HG02759 (cell line): ENCODE measurements around the gene SEC61G.
A peak's percentile ranks its signal among the peaks of the same experiment; 100 is the strongest.

Source experiments
- ATAC-seq: cut with Tn5 transposase; IDR thresholded peaks from one replicate; pipeline ENCODE4 v1.9.1; 2021; ENCODE audit warnings: mild to moderate bottlenecking, moderate library complexity; ENCODE audit not compliant: unreplicated experiment

Gene SEC61G

GRCh38 chr7:54769203-54769602 is 10.2 kb upstream of the SEC61G start:
- ATAC-seq, result no peak

- ATAC-seq, result no peak
Observed at GRCh38 chr7:54764861-54765260, 5.8 kb upstream of the SEC61G start.

- no peak for ATAC-seq
Observed at GRCh38 chr7:54757711-54758110, 1.3 kb downstream of the SEC61G start.

GRCh38 chr7:54749200-54749599 is 9.8 kb downstream of the SEC61G start:
- ATAC-seq, result no peak

- no peak for ATAC-seq
Observed at GRCh38 chr7:54747234-54747633, 11.8 kb downstream of the SEC61G start.

GRCh38 chr7:54743580-54743979 is 15.4 kb downstream of the SEC61G start:
- ATAC-seq, result no peak

GRCh38 chr7:54738737-54739136 is 20.3 kb downstream of the SEC61G start:
- ATAC-seq, result no peak

- no peak for ATAC-seq
Observed at GRCh38 chr7:54729107-54729506, 29.9 kb downstream of the SEC61G start.

- ATAC-seq, result no peak
Observed at GRCh38 chr7:54728411-54728810, 30.6 kb downstream of the SEC61G start.

GRCh38 chr7:54725255-54725654 is 33.8 kb downstream of the SEC61G start:
- no peak for ATAC-seq

- no peak for ATAC-seq
Observed at GRCh38 chr7:54722502-54722901, 36.5 kb downstream of the SEC61G start.

GRCh38 chr7:54722026-54722425 is 37.0 kb downstream of the SEC61G start:
- ATAC-seq, result no peak

GRCh38 chr7:54719974-54720373 is 39.0 kb downstream of the SEC61G start:
- ATAC-seq, result no peak

- no peak for ATAC-seq
Observed at GRCh38 chr7:54719425-54719824, 39.6 kb downstream of the SEC61G start.

GRCh38 chr7:54712820-54713219 is 46.2 kb downstream of the SEC61G start:
- ATAC-seq, result no peak

GRCh38 chr7:54711900-54712595 is 47.0 kb downstream of the SEC61G start:
- ATAC-seq, result no peak

- no peak for ATAC-seq
Observed at GRCh38 chr7:54709283-54709682, 49.7 kb downstream of the SEC61G start.

- peak; percentile 42 for ATAC-seq
Observed at GRCh38 chr7:54705436-54705835, 53.6 kb downstream of the SEC61G start.

GRCh38 chr7:54704851-54705250 is 54.2 kb downstream of the SEC61G start:
- no peak for ATAC-seq
